Activated CD8-positive, alpha-beta memory T cell treated with anti-CD3 and anti-CD28 coated beads for 36 hours (primary cell): ENCODE measurements around the gene HHIPL2. TPM values are rescaled to one million over a fixed set of nuclear protein-coding genes. Genes with fewer than 3 reads are reported as not detected.

ENCODE experiments used
- total RNA-seq, 2 experiments: library from RNA; stranded (reverse); gene quantifications; one replicate each; pipeline ENCODE4 v1.2.3, GENCODE V29; 2021

Gene HHIPL2
- total RNA-seq, 2 experiments from 2014 or later, result 0.34 to 0.65 TPM

Other genes starting within 250 kb of the HHIPL2 start
- gene TAF1A, start 41.8 kb upstream of the HHIPL2 start, total RNA-seq, result 10 to 100 TPM; 22.8 to 25.2 TPM
- 10 to 100 TPM; 33.9 to 42.9 TPM for gene MIA3, start 70.0 kb upstream of the HHIPL2 start, total RNA-seq
- gene AIDA, start 164.4 kb upstream of the HHIPL2 start, total RNA-seq, result 10 to 100 TPM; 59.2 to 60.9 TPM
- 10 to 100 TPM; 38.1 to 38.3 TPM for gene BROX, start 164.5 kb upstream of the HHIPL2 start, total RNA-seq
- gene FAM177B, start 189.1 kb upstream of the HHIPL2 start, total RNA-seq, result not detected